HepG2 (cell line): ENCODE measurements around the gene MYADML2. TPM values are rescaled to one million over a fixed set of nuclear protein-coding genes. Genes with fewer than 3 reads are reported as not detected.

Experiments used
- CBX2 ChIP-seq, 2 experiments: fragments of 200-600 bp in 1 of 2; sonication (generic); formaldehyde crosslinking in 1 of 2; IDR thresholded peaks; 2 replicates each; pipeline versions ENCODE4 v1.7.0 to v1.8.1; 2018 to 2022; ENCODE audit warnings: low read depth in 2 of 2, low read length in 1 of 2, mild to moderate bottlenecking in 1 of 2, missing genetic modification reagents in 1 of 2
- HES4 ChIP-seq: sonication (generic); formaldehyde crosslinking; IDR thresholded peaks from 2 replicates; pipeline ENCODE4 v1.9.0; 2021; ENCODE audit warnings: mild to moderate bottlenecking, missing genetic modification reagents, borderline replicate concordance
- HMG20A ChIP-seq: IDR thresholded peaks from 2 replicates; pipeline ENCODE4 v1.6.1; 2016; ENCODE audit warnings: borderline replicate concordance
- KDM4B ChIP-seq: sonication (generic); formaldehyde crosslinking; IDR thresholded peaks from 2 replicates; pipeline ENCODE4 v1.4.0; 2020; ENCODE audit warnings: missing genetic modification reagents
- MAF1 ChIP-seq: sonication (generic); formaldehyde crosslinking; IDR thresholded peaks from 2 replicates; pipeline ENCODE4 v1.5.0; 2020; ENCODE audit warnings: missing genetic modification reagents, borderline replicate concordance
- MED1 ChIP-seq: sonication (generic); formaldehyde crosslinking; IDR thresholded peaks from 2 replicates; pipeline ENCODE4 v1.4.0; 2020; ENCODE audit warnings: missing genetic modification reagents
- RARG ChIP-seq: sonication (generic); formaldehyde crosslinking; IDR thresholded peaks from 2 replicates; pipeline ENCODE4 v1.4.0; 2020; ENCODE audit warnings: low read depth, mild to moderate bottlenecking, missing genetic modification reagents
- RBFOX2 ChIP-seq: fragments of 200-400 bp; formaldehyde crosslinking; IDR thresholded peaks from 2 replicates; pipeline ENCODE4 v1.6.1; 2017; ENCODE audit warnings: low read depth, mild to moderate bottlenecking, low read length
- RFXAP ChIP-seq: sonication (generic); formaldehyde crosslinking; IDR thresholded peaks from 2 replicates; pipeline ENCODE4 v1.4.0; 2020; ENCODE audit warnings: missing genetic modification reagents, borderline replicate concordance
- SAP130 ChIP-seq: IDR thresholded peaks from 2 replicates; pipeline ENCODE4 v1.6.1; 2016; ENCODE audit warnings: low read depth
- SKI ChIP-seq: fragments of 450-650 bp; IDR thresholded peaks from one replicate; pipeline ENCODE4 v1.6.1; 2018; ENCODE audit warnings: mild to moderate bottlenecking; ENCODE audit not compliant: partially characterized antibody
- ZBTB7B ChIP-seq: sonication (generic); formaldehyde crosslinking; IDR thresholded peaks from 2 replicates; pipeline ENCODE4 v1.4.0; 2020; ENCODE audit warnings: missing genetic modification reagents
- ZBTB8A ChIP-seq: sonication (generic); formaldehyde crosslinking; IDR thresholded peaks from 2 replicates; pipeline ENCODE4 v1.4.0; 2020; ENCODE audit warnings: mild to moderate bottlenecking, low read depth, missing genetic modification reagents, borderline replicate concordance
- ZFP82 ChIP-seq: sonication (generic); formaldehyde crosslinking; IDR thresholded peaks from 2 replicates; pipeline ENCODE4 v1.5.1; 2020; ENCODE audit warnings: mild to moderate bottlenecking, missing genetic modification reagents, borderline replicate concordance
- ZNF12 ChIP-seq: sonication (generic); formaldehyde crosslinking; IDR thresholded peaks from 2 replicates; pipeline ENCODE4 v1.5.0; 2020; ENCODE audit warnings: missing genetic modification reagents
- ZNF496 ChIP-seq: sonication (generic); formaldehyde crosslinking; IDR thresholded peaks from 2 replicates; pipeline ENCODE4 v1.8.1; 2023; ENCODE audit warnings: mild to moderate bottlenecking, moderate library complexity, missing genetic modification reagents; ENCODE audit not compliant: insufficient replicate concordance
- ZNF768 ChIP-seq: sonication (generic); formaldehyde crosslinking; IDR thresholded peaks from 2 replicates; pipeline ENCODE4 v1.4.0; 2020; ENCODE audit warnings: missing genetic modification reagents
- ZNF777 ChIP-seq: sonication (generic); formaldehyde crosslinking; IDR thresholded peaks from 2 replicates; pipeline ENCODE4 v1.4.0; 2020; ENCODE audit warnings: missing genetic modification reagents
- polyA plus RNA-seq, 8 experiments: library from polyadenylated mRNA; depleted of rRNA in 3 of 8; stranded (reverse) in 7 of 8; unstranded in 1 of 8; fragments of >200 nt; fragmentation: Illumina TruSeq in 4 of 8; extraction: Trizol in 4 of 8; gene quantifications; 2 replicates each; pipeline versions ENCODE4 v1.2.1 to v1.2.3, GENCODE V29; 2011 to 2016; ENCODE audit warnings: low read depth in 4 of 8, missing spikeins in 1 of 8, mixed read lengths in 1 of 8; ENCODE audit not compliant: insufficient read depth in 1 of 8
- total RNA-seq, 5 experiments: library from RNA; depleted of rRNA; stranded (reverse); fragments of >200 nt; fragmentation: Illumina TruSeq; extraction: Trizol; gene quantifications; 2 replicates each; pipeline ENCODE4 v1.2.3, GENCODE V29; 2016; ENCODE audit warnings: low read depth in 1 of 5
- TF ChIP-seq, protein P1 (sequence below): sonication (generic); formaldehyde crosslinking; IDR thresholded peaks from 2 replicates; pipeline ENCODE4 v1.5.1; 2020; ENCODE audit warnings: mild to moderate bottlenecking, missing genetic modification reagents, borderline replicate concordance
- TF ChIP-seq, protein P2 (sequence below): sonication (generic); formaldehyde crosslinking; conservative IDR thresholded peaks from 2 replicates; pipeline ENCODE4 v1.5.0; 2020; ENCODE audit warnings: missing genetic modification reagents
- TF ChIP-seq, protein P3 (sequence below): fragments of 450-650 bp; IDR thresholded peaks from 2 replicates; pipeline ENCODE4 v1.6.1; 2017; ENCODE audit warnings: mild to moderate bottlenecking
- TF ChIP-seq, protein P4 (sequence below): sonication (generic); formaldehyde crosslinking; IDR thresholded peaks from 2 replicates; pipeline ENCODE4 v1.5.0; 2020; ENCODE audit warnings: missing genetic modification reagents

The MYADML2 gene
- total and polyA plus RNA-seq, 2 of the 13 experiments (the other 11 are each of a cell fraction or from before 2014, with no cell fraction given), result not detected

DNA sequence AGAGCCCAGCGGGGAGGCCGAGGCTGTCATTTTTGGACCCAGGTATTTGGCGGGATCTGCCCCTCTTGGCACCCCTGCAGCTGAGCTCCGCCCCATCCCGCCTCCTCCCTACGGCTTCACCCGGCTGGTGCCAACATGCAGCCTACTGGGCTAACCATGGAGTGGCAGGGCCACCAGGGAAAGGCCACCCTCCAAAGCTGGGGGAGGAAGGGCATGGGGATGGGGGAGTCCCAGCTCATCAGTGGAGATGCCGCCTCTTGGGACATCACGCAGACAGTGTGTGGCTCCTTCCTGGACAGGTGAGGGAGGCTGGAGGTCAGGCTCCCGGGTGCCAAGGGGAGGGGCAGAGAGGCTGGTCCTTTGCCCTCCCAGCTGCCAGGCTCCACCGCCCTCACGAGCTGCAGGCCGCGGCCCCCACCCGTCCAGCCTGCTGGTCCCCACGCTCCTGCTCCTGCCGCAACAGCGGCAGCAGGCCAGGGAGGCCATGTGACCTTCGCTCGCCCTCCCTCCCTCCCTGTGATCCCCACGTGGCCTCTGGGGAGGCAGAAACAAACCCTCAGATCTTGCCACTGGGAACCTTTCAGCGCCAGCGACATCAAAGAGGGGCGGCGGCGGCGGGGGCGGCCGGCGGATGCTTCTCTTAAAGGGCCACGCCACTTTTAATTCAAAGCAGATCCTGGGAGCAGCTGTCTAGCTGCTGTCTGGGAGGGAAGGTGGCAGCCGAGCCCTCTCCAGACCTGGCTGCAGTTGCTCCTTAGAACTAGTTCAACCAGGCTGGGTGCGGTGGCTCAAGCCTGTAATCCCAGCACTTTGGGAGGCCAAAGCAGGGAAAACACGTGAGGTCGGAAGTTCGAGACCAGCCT is 20.7 kb upstream of the MYADML2 start (continued):
- no peak for TF ChIP-seq ZNF496 (CRISPR knock-in tag)
- peak; percentile 95 for TF ChIP-seq ZNF777 (CRISPR knock-in tag)
- TF ChIP-seq RBFOX2, result peak; percentile 90
- TF ChIP-seq, protein P1, sequence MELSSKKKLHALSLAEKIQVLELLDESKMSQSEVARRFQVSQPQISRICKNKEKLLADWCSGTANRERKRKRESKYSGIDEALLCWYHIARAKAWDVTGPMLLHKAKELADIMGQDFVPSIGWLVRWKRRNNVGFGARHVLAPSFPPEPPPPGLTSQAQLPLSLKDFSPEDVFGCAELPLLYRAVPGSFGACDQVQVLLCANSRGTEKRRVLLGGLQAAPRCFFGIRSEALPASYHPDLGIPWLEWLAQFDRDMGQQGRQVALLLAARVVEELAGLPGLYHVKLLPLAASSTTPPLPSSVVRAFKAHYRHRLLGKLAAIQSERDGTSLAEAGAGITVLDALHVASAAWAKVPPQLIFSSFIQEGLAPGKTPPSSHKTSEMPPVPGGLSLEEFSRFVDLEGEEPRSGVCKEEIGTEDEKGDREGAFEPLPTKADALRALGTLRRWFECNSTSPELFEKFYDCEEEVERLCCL (CRISPR knock-in tag), result no peak; the same call in 1 of the 2 replicates
- peak; percentile 90 for TF ChIP-seq SKI
- peak; percentile 64; the same call in 1 of the 2 replicates for TF ChIP-seq ZNF12 (CRISPR knock-in tag)
- no peak for TF ChIP-seq CBX2 (IDR thresholded peaks at IDR 0.05; ENCODE audit: low read depth, low read length)
- TF ChIP-seq CBX2 (CRISPR knock-in tag; IDR thresholded peaks at IDR 0.05; ENCODE audit: low read depth), result 0 out of 2 replicates have a peak, but pooled peaks have one; percentile 22
- TF ChIP-seq MAF1, result peak; percentile 89; the same call in 1 of the 2 replicates
- peak; percentile 97 for TF ChIP-seq MED1
- peak; percentile 6; the same call in 1 of the 2 replicates for TF ChIP-seq HES4 (CRISPR knock-in tag)
- TF ChIP-seq ZBTB8A (CRISPR knock-in tag), result no peak; the same call in 1 of the 2 replicates
- peak; percentile 67 for TF ChIP-seq RFXAP (CRISPR knock-in tag)
- peak; percentile 26; the same call in 1 of the 2 replicates for TF ChIP-seq ZFP82 (CRISPR knock-in tag)
- peak; percentile 84; the same call in 1 of the 2 replicates for TF ChIP-seq ZBTB7B (CRISPR knock-in tag)
- peak; percentile 82; the same call in 1 of the 2 replicates for TF ChIP-seq KDM4B (CRISPR knock-in tag)
- peak; percentile 86 for TF ChIP-seq HMG20A (CRISPR knock-in tag)
- TF ChIP-seq, protein P2, sequence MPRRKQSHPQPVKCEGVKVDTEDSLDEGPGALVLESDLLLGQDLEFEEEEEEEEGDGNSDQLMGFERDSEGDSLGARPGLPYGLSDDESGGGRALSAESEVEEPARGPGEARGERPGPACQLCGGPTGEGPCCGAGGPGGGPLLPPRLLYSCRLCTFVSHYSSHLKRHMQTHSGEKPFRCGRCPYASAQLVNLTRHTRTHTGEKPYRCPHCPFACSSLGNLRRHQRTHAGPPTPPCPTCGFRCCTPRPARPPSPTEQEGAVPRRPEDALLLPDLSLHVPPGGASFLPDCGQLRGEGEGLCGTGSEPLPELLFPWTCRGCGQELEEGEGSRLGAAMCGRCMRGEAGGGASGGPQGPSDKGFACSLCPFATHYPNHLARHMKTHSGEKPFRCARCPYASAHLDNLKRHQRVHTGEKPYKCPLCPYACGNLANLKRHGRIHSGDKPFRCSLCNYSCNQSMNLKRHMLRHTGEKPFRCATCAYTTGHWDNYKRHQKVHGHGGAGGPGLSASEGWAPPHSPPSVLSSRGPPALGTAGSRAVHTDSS (CRISPR knock-in tag), result 0 out of 2 replicates have a peak, but pooled peaks have one; percentile 9
- TF ChIP-seq, protein P3, sequence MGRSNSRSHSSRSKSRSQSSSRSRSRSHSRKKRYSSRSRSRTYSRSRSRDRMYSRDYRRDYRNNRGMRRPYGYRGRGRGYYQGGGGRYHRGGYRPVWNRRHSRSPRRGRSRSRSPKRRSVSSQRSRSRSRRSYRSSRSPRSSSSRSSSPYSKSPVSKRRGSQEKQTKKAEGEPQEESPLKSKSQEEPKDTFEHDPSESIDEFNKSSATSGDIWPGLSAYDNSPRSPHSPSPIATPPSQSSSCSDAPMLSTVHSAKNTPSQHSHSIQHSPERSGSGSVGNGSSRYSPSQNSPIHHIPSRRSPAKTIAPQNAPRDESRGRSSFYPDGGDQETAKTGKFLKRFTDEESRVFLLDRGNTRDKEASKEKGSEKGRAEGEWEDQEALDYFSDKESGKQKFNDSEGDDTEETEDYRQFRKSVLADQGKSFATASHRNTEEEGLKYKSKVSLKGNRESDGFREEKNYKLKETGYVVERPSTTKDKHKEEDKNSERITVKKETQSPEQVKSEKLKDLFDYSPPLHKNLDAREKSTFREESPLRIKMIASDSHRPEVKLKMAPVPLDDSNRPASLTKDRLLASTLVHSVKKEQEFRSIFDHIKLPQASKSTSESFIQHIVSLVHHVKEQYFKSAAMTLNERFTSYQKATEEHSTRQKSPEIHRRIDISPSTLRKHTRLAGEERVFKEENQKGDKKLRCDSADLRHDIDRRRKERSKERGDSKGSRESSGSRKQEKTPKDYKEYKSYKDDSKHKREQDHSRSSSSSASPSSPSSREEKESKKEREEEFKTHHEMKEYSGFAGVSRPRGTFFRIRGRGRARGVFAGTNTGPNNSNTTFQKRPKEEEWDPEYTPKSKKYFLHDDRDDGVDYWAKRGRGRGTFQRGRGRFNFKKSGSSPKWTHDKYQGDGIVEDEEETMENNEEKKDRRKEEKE, result no peak
- no peak for TF ChIP-seq RARG
- peak; percentile 67; the same call in 1 of the 2 replicates for TF ChIP-seq ZNF768 (CRISPR knock-in tag)
- TF ChIP-seq SAP130 (CRISPR knock-in tag), result peak; percentile 98
- TF ChIP-seq, protein P4, sequence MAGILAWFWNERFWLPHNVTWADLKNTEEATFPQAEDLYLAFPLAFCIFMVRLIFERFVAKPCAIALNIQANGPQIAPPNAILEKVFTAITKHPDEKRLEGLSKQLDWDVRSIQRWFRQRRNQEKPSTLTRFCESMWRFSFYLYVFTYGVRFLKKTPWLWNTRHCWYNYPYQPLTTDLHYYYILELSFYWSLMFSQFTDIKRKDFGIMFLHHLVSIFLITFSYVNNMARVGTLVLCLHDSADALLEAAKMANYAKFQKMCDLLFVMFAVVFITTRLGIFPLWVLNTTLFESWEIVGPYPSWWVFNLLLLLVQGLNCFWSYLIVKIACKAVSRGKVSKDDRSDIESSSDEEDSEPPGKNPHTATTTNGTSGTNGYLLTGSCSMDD (CRISPR knock-in tag), result no peak
